ENCODE results near the gene ATPAF1.

Gene ATPAF1

DNA sequence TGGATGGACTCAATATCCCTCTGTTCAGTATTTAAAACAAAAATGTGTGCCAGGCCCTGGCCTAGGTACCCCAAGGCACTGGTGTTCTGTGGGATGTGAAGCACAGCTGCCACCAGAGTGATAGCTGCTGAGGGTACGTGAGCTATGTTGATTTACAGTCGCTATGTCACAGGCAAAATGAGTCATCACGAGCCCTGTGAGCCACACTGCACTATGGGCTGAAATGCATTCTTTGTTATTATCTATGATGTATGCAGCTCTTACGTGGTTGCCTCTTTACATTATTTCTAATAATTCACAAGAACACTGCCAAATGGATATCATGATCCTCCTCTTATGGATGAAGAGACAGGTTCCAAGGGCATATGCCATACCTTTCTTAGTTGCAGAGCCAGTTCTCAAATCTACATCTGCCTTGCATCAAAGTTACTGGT is 5.6 kb upstream of the ATPAF1 start:
- no peaks in the 10 kb centered on the region for H3K27me3 ChIP-seq (ENCODE audit: insufficient read depth, low read length)
- no peaks in the 10 kb centered on the region for H3K9me3 ChIP-seq (ENCODE audit: low read length)
- H3K4me1 ChIP-seq (ENCODE audit: insufficient read depth, low read length, severe bottlenecking): peaks cover 2% of the 10 kb centered on the region
- H3K36me3 ChIP-seq (ENCODE audit: insufficient read depth, low read length): peaks cover 19% of the 10 kb centered on the region; the same call in 1 of the 2 replicates
- no peak overlapping the region for H3K4me3 ChIP-seq (ENCODE audit: low read depth, low read length, poor library complexity, severe bottlenecking)
- no peaks in the 10 kb centered on the region for H3K9me2 ChIP-seq (ENCODE audit: low read depth, low read length)
- no peak overlapping the region for H2AFZ ChIP-seq (ENCODE audit: low read length)
- TF ChIP-seq CTCF (IDR thresholded peaks at IDR 0.05; ENCODE audit: low read length) (no peak), EZH2 (IDR thresholded peaks at IDR 0.05; ENCODE audit: borderline replicate concordance, low read length) (no peak)
- H3K27ac ChIP-seq (ENCODE audit: low read depth, low read length, poor library complexity, severe bottlenecking): no peak overlapping the region
- H3F3A ChIP-seq (ENCODE audit: insufficient read depth, low read length): 0 out of 2 replicates have a peak, but pooled peaks cover 4% of the 10 kb centered on the region
- no peak overlapping the region for H3K4me2 ChIP-seq (ENCODE audit: low read length)
- no peak overlapping the region for H3K9ac ChIP-seq (ENCODE audit: low read length)
- no peaks in the 10 kb centered on the region for H3K79me2 ChIP-seq (ENCODE audit: insufficient read depth, low read length)
- no peaks in the 10 kb centered on the region for H4K20me1 ChIP-seq (ENCODE audit: insufficient read depth, low read length)

GRCh38 chr1:46672696-46673095 is 4.5 kb upstream of the ATPAF1 start:
- no peaks in the 10 kb centered on the region for H3K79me2 ChIP-seq (ENCODE audit: insufficient read depth, low read length)
- H4K20me1 ChIP-seq (ENCODE audit: insufficient read depth, low read length): no peaks in the 10 kb centered on the region
- no peak overlapping the region for H3K9ac ChIP-seq (ENCODE audit: low read length)
- no peaks in the 10 kb centered on the region for H3K9me2 ChIP-seq (ENCODE audit: low read depth, low read length)
- H3K4me2 ChIP-seq (ENCODE audit: low read length): no peak overlapping the region
- H2AFZ ChIP-seq (ENCODE audit: low read length): no peak overlapping the region
- no peak overlapping the region for H3K4me3 ChIP-seq (ENCODE audit: low read depth, low read length, poor library complexity, severe bottlenecking)
- no peak for TF ChIP-seq CTCF (IDR thresholded peaks at IDR 0.05; ENCODE audit: low read length)
- TF ChIP-seq EZH2 (IDR thresholded peaks at IDR 0.05; ENCODE audit: borderline replicate concordance, low read length): no peak
- H3K9me3 ChIP-seq (ENCODE audit: low read length): no peaks in the 10 kb centered on the region
- peaks cover 6% of the 10 kb centered on the region for H3K4me1 ChIP-seq (ENCODE audit: insufficient read depth, low read length, severe bottlenecking)
- no peaks in the 10 kb centered on the region for H3K27me3 ChIP-seq (ENCODE audit: insufficient read depth, low read length)
- 0 out of 2 replicates have a peak, but pooled peaks cover 4% of the 10 kb centered on the region for H3F3A ChIP-seq (ENCODE audit: insufficient read depth, low read length)
- peaks cover 16% of the 10 kb centered on the region; the same call in 1 of the 2 replicates for H3K36me3 ChIP-seq (ENCODE audit: insufficient read depth, low read length)
- H3K27ac ChIP-seq (ENCODE audit: low read depth, low read length, poor library complexity, severe bottlenecking): no peak overlapping the region

GRCh38 chr1:46671554-46671953 is 3.4 kb upstream of the ATPAF1 start, which contains the start of gene TEX38:
Gene TEX38, plus strand, starts transcription at chr1:46671854. Its CDS starts 81 bp downstream, at chr1:46671935.
- no peaks in the 10 kb centered on the region for H4K20me1 ChIP-seq (ENCODE audit: insufficient read depth, low read length)
- H3K4me2 ChIP-seq (ENCODE audit: low read length): no peak within 1 kb of the TSS
- H3K79me2 ChIP-seq (ENCODE audit: insufficient read depth, low read length): no peaks in the 10 kb centered on the region; the same call in 1 of the 2 replicates
- H3K27ac ChIP-seq (ENCODE audit: low read depth, low read length, poor library complexity, severe bottlenecking): no peak within 1 kb of the TSS
- no peak within 1 kb of the TSS for H3K9ac ChIP-seq (ENCODE audit: low read length)
- no peak within 1 kb of the TSS for H2AFZ ChIP-seq (ENCODE audit: low read length)
- TF ChIP-seq EZH2 (IDR thresholded peaks at IDR 0.05; ENCODE audit: borderline replicate concordance, low read length) (no peak), CTCF (IDR thresholded peaks at IDR 0.05; ENCODE audit: low read length) (no peak)
- H3K4me1 ChIP-seq (ENCODE audit: insufficient read depth, low read length, severe bottlenecking): peaks cover 17% of the 10 kb centered on the region
- H3K36me3 ChIP-seq (ENCODE audit: insufficient read depth, low read length): peaks cover 9% of the 10 kb centered on the region; the same call in 1 of the 2 replicates
- H3K9me3 ChIP-seq (ENCODE audit: low read length): no peaks in the 10 kb centered on the region
- no peak within 1 kb of the TSS for H3K4me3 ChIP-seq (ENCODE audit: low read depth, low read length, poor library complexity, severe bottlenecking)
- no peaks in the 10 kb centered on the region for H3K9me2 ChIP-seq (ENCODE audit: low read depth, low read length)
- H3F3A ChIP-seq (ENCODE audit: insufficient read depth, low read length): 0 out of 2 replicates have a peak, but pooled peaks cover 4% of the 10 kb centered on the region
- no peaks in the 10 kb centered on the region for H3K27me3 ChIP-seq (ENCODE audit: insufficient read depth, low read length)
